Endothelial cell of umbilical vein (primary cell): ENCODE results near the gene TRAPPC10. TPM values are rescaled to one million over a fixed set of nuclear protein-coding genes. Genes with fewer than 3 reads are reported as not detected.

Experiments
- BruUV-seq: library from RNA; stranded (reverse); fragments of 400-500 nt; replicated peaks from 2 replicates; lab custom pipeline; 2021; lab: Mats Ljungman, UMichigan
- CTCF ChIA-PET: fragments of 300-600, 350-600 bp; sonication (Branson Sonifier 250); formaldehyde crosslinking; loops from one replicate; lab custom pipeline; 2021; ENCODE audit warnings: antibody characterized with exemption, inconsistent platforms; lab: Charles Lee
- POLR2A ChIA-PET: fragments of 300-600, 350-600 bp; sonication (Branson Sonifier 250); formaldehyde crosslinking; loops from one replicate; lab custom pipeline; 2021; ENCODE audit warnings: antibody characterized with exemption, inconsistent platforms; lab: Charles Lee
- DNase-seq: peaks from one replicate; pipeline ENCODE4 v3.0.0-alpha.2; 2011; ENCODE audit warnings: low read depth, low spot score
- FAIRE-seq: peaks from 2 replicates; lab custom pipeline; 2011; peaks lifted over from hg19 to GRCh38; lab: Jason Lieb, UNC
- H2AFZ ChIP-seq: 2 replicates; pipeline ENCODE4 v1.6.0; 2012; ENCODE audit warnings: low read depth, low read length, control low read depth, inconsistent platforms
- H3K27ac ChIP-seq: 2 replicates; pipeline ENCODE4 v1.5.1; 2011; ENCODE audit warnings: low read depth, mild to moderate bottlenecking, control low read depth, low read length, moderate library complexity; ENCODE audit not compliant: insufficient read depth
- H3K27me3 ChIP-seq, 2 experiments: 2 replicates each; pipeline versions ENCODE4 v1.6.0 to v1.6.1; 2011; ENCODE audit warnings: low read length in 2 of 2, mixed read lengths in 1 of 2; ENCODE audit not compliant: control insufficient read depth in 2 of 2, insufficient read depth in 2 of 2
- H3K36me3 ChIP-seq, 2 experiments: 2 replicates in 1 of 2; 3 replicates in 1 of 2; pipeline ENCODE4 v1.5.1; 2011; ENCODE audit warnings: low read length in 2 of 2, mild to moderate bottlenecking in 1 of 2, moderate library complexity in 1 of 2; ENCODE audit not compliant: control insufficient read depth in 2 of 2, insufficient read depth in 2 of 2; ENCODE audit errors: extremely low read depth in 1 of 2
- H3K4me1 ChIP-seq: 3 replicates; pipeline ENCODE4 v1.5.1; 2011; ENCODE audit warnings: mild to moderate bottlenecking, low read length; ENCODE audit not compliant: control insufficient read depth, insufficient read depth; ENCODE audit errors: extremely low read depth
- H3K4me2 ChIP-seq: 2 replicates; pipeline ENCODE4 v1.6.1; 2011; ENCODE audit warnings: low read length, control low read depth, mixed read lengths; ENCODE audit not compliant: insufficient read depth
- H3K4me3 ChIP-seq, 3 experiments: fragments of 200-600 bp in 1 of 3; sonication (generic), shearing (Covaris generic) in 1 of 3; replicated peaks in 1 of 3; 2 replicates each; pipeline ENCODE4 v1.5.1; 2011 to 2016; ENCODE audit warnings: control low read depth in 3 of 3, low read length in 3 of 3, mild to moderate bottlenecking in 2 of 3, inconsistent platforms in 1 of 3, low read depth in 1 of 3, moderate library complexity in 1 of 3; ENCODE audit not compliant: insufficient read depth in 1 of 3
- H3K79me2 ChIP-seq: 2 replicates; pipeline ENCODE4 v1.6.0; 2012; ENCODE audit warnings: low read length, inconsistent platforms; ENCODE audit not compliant: control insufficient read depth, insufficient read depth
- H3K9ac ChIP-seq: replicated peaks from 2 replicates; pipeline ENCODE3; 2011; ENCODE audit warnings: low read length, control low read depth; ENCODE audit not compliant: insufficient read depth; ENCODE audit errors: extremely low read depth
- H3K9me1 ChIP-seq: replicated peaks from 3 replicates; pipeline ENCODE4 v1.6.0; 2011; ENCODE audit warnings: mild to moderate bottlenecking, low read length; ENCODE audit not compliant: control insufficient read depth, insufficient read depth; ENCODE audit errors: extremely low read depth
- H3K9me3 ChIP-seq: replicated peaks from 2 replicates; pipeline ENCODE4 v1.5.1; 2012; ENCODE audit warnings: low read length, inconsistent platforms; ENCODE audit not compliant: control insufficient read depth, insufficient read depth
- H4K20me1 ChIP-seq: replicated peaks from 2 replicates; pipeline ENCODE3; 2011; ENCODE audit warnings: mild to moderate bottlenecking, low read length; ENCODE audit not compliant: control insufficient read depth, insufficient read depth; ENCODE audit errors: extremely low read depth
- CTCF ChIP-seq, 2 donors: IDR thresholded peaks; 1 replicate in 1 of 2; 2 replicates in 1 of 2; pipeline ENCODE4 v1.5.1; 2011; ENCODE audit warnings: low read length in 2 of 2, mild to moderate bottlenecking in 2 of 2, moderate library complexity in 2 of 2, control low read depth in 1 of 2, inconsistent platforms in 1 of 2, low read depth in 1 of 2; ENCODE audit not compliant: insufficient read depth in 1 of 2; ENCODE audit errors: extremely low read depth in 1 of 2
- EZH2 ChIP-seq: IDR thresholded peaks from 2 replicates; pipeline ENCODE4 v1.6.1; 2012; ENCODE audit warnings: borderline replicate concordance, low read depth, mild to moderate bottlenecking, moderate library complexity, low read length, inconsistent platforms; ENCODE audit not compliant: severe bottlenecking
- FOS ChIP-seq: IDR thresholded peaks from 2 replicates; pipeline ENCODE4 v1.6.1; 2011; ENCODE audit warnings: mild to moderate bottlenecking, low read length, moderate library complexity, borderline replicate concordance; ENCODE audit not compliant: insufficient read depth
- GATA2 ChIP-seq: IDR thresholded peaks from 2 replicates; pipeline ENCODE4 v1.7.0; 2011; ENCODE audit warnings: low read depth, mild to moderate bottlenecking, moderate library complexity, mixed read lengths, low read length; ENCODE audit not compliant: insufficient read length, insufficient read depth
- JUN ChIP-seq: IDR thresholded peaks from 2 replicates; pipeline ENCODE4 v1.6.1; 2011; ENCODE audit warnings: borderline replicate concordance, low read depth; ENCODE audit not compliant: insufficient read length, insufficient read depth
- MAX ChIP-seq: IDR thresholded peaks from 2 replicates; pipeline ENCODE4 v1.6.1; 2011; ENCODE audit not compliant: insufficient read depth, insufficient read length
- MYC ChIP-seq: IDR thresholded peaks from one replicate; pipeline ENCODE4 v1.6.1; 2011; ENCODE audit warnings: mild to moderate bottlenecking, low read depth, low read length
- POLR2A ChIP-seq: IDR thresholded peaks from 2 replicates; pipeline ENCODE4 v1.6.1; 2012; ENCODE audit warnings: low read depth, mild to moderate bottlenecking, control low read depth, low read length
- POLR2AphosphoS5 ChIP-seq: IDR thresholded peaks from 2 replicates; pipeline ENCODE4 v1.6.1; 2012; ENCODE audit warnings: low read depth, mild to moderate bottlenecking, control low read depth, low read length, moderate library complexity; ENCODE audit not compliant: insufficient read depth
- dilution Hi-C: fragments of 300-500 bp; cut with MboI; formaldehyde crosslinking; loops from one replicate; pipeline ENCODE4 v1.15.0; 2019; ENCODE audit warnings: low sequenced_read_pairs; ENCODE audit not compliant: extremely low pct_ligation_motif_present
- intact Hi-C: fragments of 100-400 bp; cut with micrococcal nuclease; formaldehyde crosslinking; loops from one replicate; pipeline ENCODE4 v1.10.0; 2022
- polyA plus RNA-seq, 4 experiments: library from polyadenylated mRNA; depleted of rRNA in 3 of 4; stranded (reverse) in 3 of 4; unstranded in 1 of 4; fragments of >200 nt; gene quantifications; 2 replicates each; pipeline versions ENCODE4 v1.2.1 to v1.2.3, GENCODE V29; 2011 to 2012; ENCODE audit warnings: missing spikeins in 1 of 4
- total RNA-seq: library from RNA; stranded (reverse); gene quantifications from 2 replicates; pipeline ENCODE4 v1.2.3, GENCODE V29; 2021

Gene TRAPPC10
- total and polyA plus RNA-seq, 2 donors (not counting 3 experiments of a cell fraction or from before 2014, with no cell fraction given): 21.5 to 33.6 TPM

GRCh38 chr21:43981871-43982210 is 30.3 kb upstream of the TRAPPC10 start:
- ChIA-PET CTCF (interaction anchor here (1.5 kb wide), 1 partner anchor 163 kb away, joined by 3 read pairs; no protein-coding TSS in a partner anchor), POLR2A (no interaction called here)
- DNase-seq (no peak), FAIRE-seq (no peak)
- intact Hi-C loops: no loop called here
- no peaks in the 10 kb centered on the region for H3K4me1 ChIP-seq
- no peaks in the 10 kb centered on the region for H3K79me2 ChIP-seq
- H3K4me3 ChIP-seq: no peak overlapping the region
- BruUV-seq: no TSS peak
- H3K4me2 ChIP-seq: no peak overlapping the region
- TF ChIP-seq JUN: no peak
- no peak for TF ChIP-seq GATA2
- TF ChIP-seq EZH2: no peak
- TF ChIP-seq MAX: no peak
- TF ChIP-seq CTCF (IDR thresholded peaks at IDR 0.05; ENCODE audit: extremely low read depth in 1 of 2, insufficient read depth in 1 of 2, low read depth in 1 of 2, low read length in 2 of 2): no peak
- TF ChIP-seq POLR2AphosphoS5: no peak
- TF ChIP-seq POLR2A: no peak
- no peak for TF ChIP-seq MYC
- TF ChIP-seq FOS: no peak
- no peak overlapping the region for H2AFZ ChIP-seq
- dilution Hi-C loops: no loop called here
- H3K27ac ChIP-seq: no peak overlapping the region
- no peaks in the 10 kb centered on the region for H4K20me1 ChIP-seq
- no peaks in the 10 kb centered on the region for H3K9me1 ChIP-seq
- peaks cover 3 to 4% of the 10 kb centered on the region in 2 experiments for H3K27me3 ChIP-seq
- peaks cover 0 to 10% of the 10 kb centered on the region in 2 experiments for H3K36me3 ChIP-seq
- H3K9me3 ChIP-seq: no peaks in the 10 kb centered on the region
- H3K9ac ChIP-seq: no peak overlapping the region
